CD4-positive, alpha-beta T cell (primary cell): ENCODE data around the gene GABRB3. TPM values are rescaled to one million over a fixed set of nuclear protein-coding genes. Genes with fewer than 3 reads are reported as not detected.

Experiments used
- ATAC-seq: fragments of 200-7000 bp; cut with Tn5 transposase; one replicate; pipeline ENCODE4 v1.10.0; 2022; ENCODE audit warnings: mild to moderate bottlenecking; ENCODE audit not compliant: poor library complexity
- CTCF ChIA-PET: fragments of 350-600 bp; sonication (Branson Sonifier 250); formaldehyde crosslinking; loops from one replicate; lab custom pipeline; 2021; ENCODE audit warnings: antibody characterized with exemption, inconsistent platforms; lab: Charles Lee
- POLR2A ChIA-PET: fragments of 350-600 bp; sonication (Branson Sonifier 250); formaldehyde crosslinking; loops from one replicate; lab custom pipeline; 2021; ENCODE audit warnings: antibody characterized with exemption, inconsistent platforms; lab: Charles Lee
- DNase-seq, 14 experiments: peaks; one replicate each; pipeline ENCODE4 v3.0.0-alpha.2; 2013 to 2020; ENCODE audit warnings: mixed read lengths in 2 of 14
- H3K27ac ChIP-seq, 2 donors: one replicate each; pipeline versions ENCODE4 v1.5.1 to v1.7.0; 2013; ENCODE audit warnings: low read length in 2 of 2, low read depth in 1 of 2, mild to moderate bottlenecking in 1 of 2
- H3K27me3 ChIP-seq, 2 experiments: 1 replicate in 1 of 2; 2 replicates in 1 of 2; pipeline versions ENCODE4 v1.6.1 to v1.7.0; 2013; ENCODE audit warnings: low read length in 2 of 2, control low read depth in 1 of 2, mild to moderate bottlenecking in 1 of 2, moderate library complexity in 1 of 2; ENCODE audit not compliant: insufficient read depth in 2 of 2, control insufficient read depth in 1 of 2
- H3K36me3 ChIP-seq: one replicate; pipeline ENCODE4 v1.6.1; 2013; ENCODE audit warnings: low read length, control low read depth; ENCODE audit not compliant: insufficient read depth
- H3K4me1 ChIP-seq: one replicate; pipeline ENCODE4 v1.6.1; 2013; ENCODE audit warnings: low read length, control low read depth; ENCODE audit not compliant: insufficient read depth
- H3K4me3 ChIP-seq: one replicate; pipeline ENCODE4 v1.5.1; 2013; ENCODE audit warnings: mild to moderate bottlenecking, low read length, moderate library complexity
- H3K9me3 ChIP-seq, 2 experiments: 1 replicate in 1 of 2; 2 replicates in 1 of 2; pipeline versions ENCODE4 v1.6.1 to v1.7.0; 2013; ENCODE audit warnings: low read length in 2 of 2, mild to moderate bottlenecking in 2 of 2, control low read depth in 1 of 2, moderate library complexity in 1 of 2; ENCODE audit not compliant: control insufficient read depth in 1 of 2, insufficient read depth in 1 of 2
- H3K27ac Mint-ChIP-seq: one replicate; pipeline ENCODE4 v1.8.0; 2020; ENCODE audit warnings: mixed read lengths
- H3K27me3 Mint-ChIP-seq: one replicate; pipeline ENCODE4 v1.8.0; 2021; ENCODE audit warnings: mixed read lengths
- H3K36me3 Mint-ChIP-seq: one replicate; pipeline ENCODE4 v1.8.0; 2021; ENCODE audit warnings: low read depth, mixed read lengths
- H3K4me1 Mint-ChIP-seq: one replicate; pipeline ENCODE4 v1.8.0; 2021; ENCODE audit warnings: low read depth, mixed read lengths
- H3K4me3 Mint-ChIP-seq: one replicate; pipeline ENCODE4 v1.8.0; 2020; ENCODE audit warnings: mild to moderate bottlenecking, mixed read lengths
- H3K9me3 Mint-ChIP-seq: one replicate; pipeline ENCODE4 v1.8.0; 2020; ENCODE audit warnings: mixed read lengths
- intact Hi-C, 2 experiments: fragments of 100-400 bp; cut with DNase I in 1 of 2; cut with micrococcal nuclease in 1 of 2; formaldehyde crosslinking; loops; one replicate each; pipeline versions ENCODE4 v1.15.1 to v1.9.0; 2023 to 2025; cut with DNase I, micrococcal nuclease
- total RNA-seq, 174 experiments: library from RNA in 2 of 174; stranded (reverse) in 2 of 174; gene quantifications; one replicate each; pipeline ENCODE4 v1.2.3 and lab custom pipeline; 2021 to 2026
- TF ChIP-seq, protein P1 (sequence below): fragments of 200-600 bp; IDR thresholded peaks from one replicate; pipeline ENCODE4 v1.8.0; 2022; ENCODE audit warnings: antibody characterized with exemption, mild to moderate bottlenecking

The GABRB3 gene
- total RNA-seq, 2 experiments from 2014 or later, result not detected

DNA sequence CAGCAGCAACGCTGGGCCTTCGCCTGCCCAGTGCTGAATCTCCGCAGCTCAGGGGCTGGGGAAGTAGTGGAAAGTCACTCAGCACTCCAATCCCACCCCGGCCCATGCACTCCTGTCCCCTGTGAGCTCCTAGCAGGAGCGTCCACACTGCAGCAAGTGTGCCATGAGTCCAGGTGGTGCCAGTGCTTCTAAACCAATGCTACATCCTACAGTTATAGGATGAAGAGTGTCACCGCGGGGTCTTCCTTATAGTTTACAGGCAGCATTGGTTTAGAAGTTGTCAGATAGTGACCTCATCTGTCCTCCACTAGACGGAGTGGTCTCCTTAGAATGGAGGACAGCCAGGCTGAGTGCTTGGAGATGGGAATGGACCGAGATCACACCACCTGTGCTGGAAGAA lies 221.4 kb downstream of the GABRB3 start:
- Mint-ChIP-seq H3K27ac (no peak overlapping the region), H3K36me3 (no peaks in the 10 kb centered on the region), H3K9me3 (peaks cover 13% of the 10 kb centered on the region), H3K4me3 (no peak overlapping the region), H3K4me1 (no peaks in the 10 kb centered on the region), H3K27me3 (no peaks in the 10 kb centered on the region)
- ChIA-PET POLR2A (no interaction called here), CTCF (no interaction called here)
- Histone ChIP-seq H3K27ac (no peak overlapping the region), H3K9me3 (peaks cover 3 to 25% of the 10 kb centered on the region in 2 experiments), H3K36me3 (no peaks in the 10 kb centered on the region), H3K27me3 (no peaks in the 10 kb centered on the region), H3K4me1 (no peaks in the 10 kb centered on the region), H3K4me3 (no peak overlapping the region)
- TF ChIP-seq, protein P1, sequence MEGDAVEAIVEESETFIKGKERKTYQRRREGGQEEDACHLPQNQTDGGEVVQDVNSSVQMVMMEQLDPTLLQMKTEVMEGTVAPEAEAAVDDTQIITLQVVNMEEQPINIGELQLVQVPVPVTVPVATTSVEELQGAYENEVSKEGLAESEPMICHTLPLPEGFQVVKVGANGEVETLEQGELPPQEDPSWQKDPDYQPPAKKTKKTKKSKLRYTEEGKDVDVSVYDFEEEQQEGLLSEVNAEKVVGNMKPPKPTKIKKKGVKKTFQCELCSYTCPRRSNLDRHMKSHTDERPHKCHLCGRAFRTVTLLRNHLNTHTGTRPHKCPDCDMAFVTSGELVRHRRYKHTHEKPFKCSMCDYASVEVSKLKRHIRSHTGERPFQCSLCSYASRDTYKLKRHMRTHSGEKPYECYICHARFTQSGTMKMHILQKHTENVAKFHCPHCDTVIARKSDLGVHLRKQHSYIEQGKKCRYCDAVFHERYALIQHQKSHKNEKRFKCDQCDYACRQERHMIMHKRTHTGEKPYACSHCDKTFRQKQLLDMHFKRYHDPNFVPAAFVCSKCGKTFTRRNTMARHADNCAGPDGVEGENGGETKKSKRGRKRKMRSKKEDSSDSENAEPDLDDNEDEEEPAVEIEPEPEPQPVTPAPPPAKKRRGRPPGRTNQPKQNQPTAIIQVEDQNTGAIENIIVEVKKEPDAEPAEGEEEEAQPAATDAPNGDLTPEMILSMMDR, result no peak
- no peak for ATAC-seq
- no peak for DNase-seq
- intact Hi-C loops, result no loop called here

DNA sequence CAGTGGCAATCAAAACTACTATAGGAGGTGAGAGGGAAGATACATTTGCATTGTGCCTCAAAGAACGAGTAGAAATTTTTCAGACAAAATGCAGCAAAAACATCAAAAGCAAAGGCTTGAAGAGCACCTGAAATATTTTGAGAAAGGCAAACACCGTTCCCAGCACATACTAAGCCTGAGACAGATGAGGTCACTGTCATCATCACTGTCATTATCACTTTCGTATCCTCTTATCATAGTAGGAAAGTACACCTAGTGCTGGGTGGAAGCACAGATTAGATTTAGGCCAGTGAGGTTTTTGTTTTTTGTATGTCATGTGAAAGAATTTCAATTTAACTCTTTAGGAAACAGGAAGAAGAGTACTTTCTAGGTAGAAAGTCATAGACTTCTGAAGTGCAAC lies 222.0 kb downstream of the GABRB3 start:
- Histone ChIP-seq H3K9me3 (peaks cover 3 to 25% of the 10 kb centered on the region in 2 experiments), H3K27me3 (no peaks in the 10 kb centered on the region), H3K27ac (no peak overlapping the region), H3K4me1 (no peaks in the 10 kb centered on the region), H3K36me3 (no peaks in the 10 kb centered on the region), H3K4me3 (no peak overlapping the region)
- ChIA-PET CTCF (no interaction called here), POLR2A (no interaction called here)
- TF ChIP-seq, protein P1, result no peak
- Mint-ChIP-seq H3K27ac (no peak overlapping the region), H3K4me3 (no peak overlapping the region), H3K9me3 (peaks cover 13% of the 10 kb centered on the region), H3K27me3 (no peaks in the 10 kb centered on the region), H3K36me3 (no peaks in the 10 kb centered on the region), H3K4me1 (no peaks in the 10 kb centered on the region)
- intact Hi-C loops, result no loop called here
- DNase-seq, result no peak
- no peak for ATAC-seq

DNA sequence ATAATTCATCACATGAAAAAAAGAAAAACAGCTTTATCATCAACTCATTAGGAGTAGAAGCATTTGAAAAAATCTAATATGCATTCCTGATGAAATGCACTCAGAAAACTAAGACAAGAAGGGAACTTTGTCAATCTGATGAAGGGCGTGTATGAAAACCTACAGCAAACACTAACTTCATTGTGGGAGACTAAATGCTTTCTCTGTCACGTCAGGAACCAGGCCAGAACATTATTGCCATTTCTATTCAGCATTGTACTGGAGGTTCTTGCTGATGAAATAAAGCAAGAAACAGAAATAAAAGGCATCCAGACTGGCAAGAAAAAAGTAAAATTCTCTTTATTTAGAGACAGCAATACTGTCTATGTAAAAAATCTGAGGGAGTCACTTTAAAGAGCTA lies 235.2 kb downstream of the GABRB3 start:
- DNase-seq (no peak), ATAC-seq (no peak)
- Mint-ChIP-seq H3K27me3 (no peaks in the 10 kb centered on the region), H3K27ac (no peak overlapping the region), H3K4me3 (no peak overlapping the region), H3K4me1 (no peaks in the 10 kb centered on the region), H3K36me3 (no peaks in the 10 kb centered on the region), H3K9me3 (peaks cover 20% of the 10 kb centered on the region)
- Histone ChIP-seq H3K4me1 (no peaks in the 10 kb centered on the region), H3K27me3 (no peaks in the 10 kb centered on the region), H3K36me3 (no peaks in the 10 kb centered on the region), H3K27ac (no peak overlapping the region), H3K9me3 (no peaks in the 10 kb centered on the region), H3K4me3 (no peak overlapping the region)
- ChIA-PET POLR2A (no interaction called here), CTCF (no interaction called here)
- TF ChIP-seq, protein P1, result no peak
- intact Hi-C loops, result no loop called here
